Spleen (tissue), 7 donors: ENCODE data around the gene OR10X1.

ENCODE experiments used
- POLR2A ChIP-seq, 3 donors: fragments of 450-650 bp; IDR thresholded peaks; one replicate each; pipeline ENCODE4 v1.5.1; 2017; ENCODE audit warnings: antibody characterized with exemption in 3 of 3, mild to moderate bottlenecking in 1 of 3
- TF ChIP-seq, protein P1 (sequence below), 11 experiments: fragments of 200-600 bp in 7 of 11; fragments of 450-650 bp in 4 of 11; sonication (generic) in 4 of 11; IDR thresholded peaks in 8 of 11; conservative IDR thresholded peaks in 3 of 11; 1 replicate in 7 of 11; 2 replicates in 4 of 11; pipeline versions ENCODE4 v1.4.0 to v1.8.0; 2016 to 2021; ENCODE audit warnings: antibody characterized with exemption in 11 of 11, inconsistent platforms in 4 of 11, mild to moderate bottlenecking in 1 of 11
- donor health status: DM: no; HTN: no; CAD: no; lungs with moderate emphysema.
- donor health status: DM: no; HTN: no; CAD: no.
- donor health status: DM: no; HTN: no; CAD: no.

DNA sequence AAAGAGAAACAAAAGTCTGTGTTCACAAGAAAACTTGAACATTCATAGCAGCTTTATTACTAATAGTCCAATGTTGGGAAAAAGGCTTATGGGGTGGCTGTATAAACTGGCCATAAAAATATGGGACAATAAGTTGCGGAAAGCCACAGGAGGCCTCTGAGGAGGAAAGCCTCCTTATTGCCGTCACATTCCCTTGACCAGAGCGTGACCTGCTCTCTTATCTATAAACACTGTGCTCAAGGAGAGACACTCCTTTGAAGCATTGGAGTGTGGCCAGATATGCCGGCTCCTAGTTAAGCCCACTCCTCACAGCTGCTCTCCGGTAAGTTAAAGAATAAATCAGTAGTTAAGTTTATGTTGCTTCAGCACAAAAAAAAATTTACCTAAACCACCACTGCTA lies 45.2 kb downstream of the OR10X1 start:
- TF ChIP-seq, protein P1, sequence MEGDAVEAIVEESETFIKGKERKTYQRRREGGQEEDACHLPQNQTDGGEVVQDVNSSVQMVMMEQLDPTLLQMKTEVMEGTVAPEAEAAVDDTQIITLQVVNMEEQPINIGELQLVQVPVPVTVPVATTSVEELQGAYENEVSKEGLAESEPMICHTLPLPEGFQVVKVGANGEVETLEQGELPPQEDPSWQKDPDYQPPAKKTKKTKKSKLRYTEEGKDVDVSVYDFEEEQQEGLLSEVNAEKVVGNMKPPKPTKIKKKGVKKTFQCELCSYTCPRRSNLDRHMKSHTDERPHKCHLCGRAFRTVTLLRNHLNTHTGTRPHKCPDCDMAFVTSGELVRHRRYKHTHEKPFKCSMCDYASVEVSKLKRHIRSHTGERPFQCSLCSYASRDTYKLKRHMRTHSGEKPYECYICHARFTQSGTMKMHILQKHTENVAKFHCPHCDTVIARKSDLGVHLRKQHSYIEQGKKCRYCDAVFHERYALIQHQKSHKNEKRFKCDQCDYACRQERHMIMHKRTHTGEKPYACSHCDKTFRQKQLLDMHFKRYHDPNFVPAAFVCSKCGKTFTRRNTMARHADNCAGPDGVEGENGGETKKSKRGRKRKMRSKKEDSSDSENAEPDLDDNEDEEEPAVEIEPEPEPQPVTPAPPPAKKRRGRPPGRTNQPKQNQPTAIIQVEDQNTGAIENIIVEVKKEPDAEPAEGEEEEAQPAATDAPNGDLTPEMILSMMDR (IDR thresholded peaks at IDR 0.05 in 8 of 11, conservative IDR thresholded peaks at IDR 0.05 in 3 of 11), result no peak
- no peak for TF ChIP-seq POLR2A (IDR thresholded peaks at IDR 0.05)
